Upper lobe of left lung (tissue), 4 donors: Measurements from ENCODE around the gene VEPH1.

Experiments used
- POLR2A ChIP-seq, 4 donors: fragments of 450-650 bp; IDR thresholded peaks; one replicate each; pipeline ENCODE4 v1.5.1; 2016 to 2017; ENCODE audit warnings: antibody characterized with exemption in 4 of 4, mild to moderate bottlenecking in 2 of 4
- TF ChIP-seq, protein P1 (sequence below), 6 experiments: fragments of 450-650 bp in 4 of 6; fragments of 200-600 bp in 2 of 6; sonication (generic) in 2 of 6; IDR thresholded peaks; one replicate each; pipeline ENCODE4 v1.5.1; 2016 to 2019; ENCODE audit warnings: antibody characterized with exemption in 6 of 6

DNA sequence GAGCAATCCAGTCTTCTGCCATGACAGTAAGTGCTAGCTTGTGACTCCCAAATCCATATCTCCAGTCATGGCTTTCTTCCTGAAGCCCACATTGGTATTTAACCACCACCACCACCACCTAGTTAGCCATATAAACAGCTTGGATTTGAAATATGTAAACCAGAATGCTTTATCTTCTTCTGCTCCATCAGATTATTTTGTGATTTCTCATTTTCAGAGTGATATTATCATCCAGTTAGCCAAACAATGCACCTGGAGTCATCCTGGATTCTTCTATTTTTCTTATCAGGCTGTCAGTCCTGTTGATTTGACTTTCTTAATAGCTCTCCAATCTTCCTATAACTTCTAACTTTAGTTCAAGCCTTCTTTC, 190.9 kb downstream of the VEPH1 start:
- TF ChIP-seq, protein P1, sequence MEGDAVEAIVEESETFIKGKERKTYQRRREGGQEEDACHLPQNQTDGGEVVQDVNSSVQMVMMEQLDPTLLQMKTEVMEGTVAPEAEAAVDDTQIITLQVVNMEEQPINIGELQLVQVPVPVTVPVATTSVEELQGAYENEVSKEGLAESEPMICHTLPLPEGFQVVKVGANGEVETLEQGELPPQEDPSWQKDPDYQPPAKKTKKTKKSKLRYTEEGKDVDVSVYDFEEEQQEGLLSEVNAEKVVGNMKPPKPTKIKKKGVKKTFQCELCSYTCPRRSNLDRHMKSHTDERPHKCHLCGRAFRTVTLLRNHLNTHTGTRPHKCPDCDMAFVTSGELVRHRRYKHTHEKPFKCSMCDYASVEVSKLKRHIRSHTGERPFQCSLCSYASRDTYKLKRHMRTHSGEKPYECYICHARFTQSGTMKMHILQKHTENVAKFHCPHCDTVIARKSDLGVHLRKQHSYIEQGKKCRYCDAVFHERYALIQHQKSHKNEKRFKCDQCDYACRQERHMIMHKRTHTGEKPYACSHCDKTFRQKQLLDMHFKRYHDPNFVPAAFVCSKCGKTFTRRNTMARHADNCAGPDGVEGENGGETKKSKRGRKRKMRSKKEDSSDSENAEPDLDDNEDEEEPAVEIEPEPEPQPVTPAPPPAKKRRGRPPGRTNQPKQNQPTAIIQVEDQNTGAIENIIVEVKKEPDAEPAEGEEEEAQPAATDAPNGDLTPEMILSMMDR (IDR thresholded peaks at IDR 0.05) = no peak
- no peak for TF ChIP-seq POLR2A (IDR thresholded peaks at IDR 0.05)
